Measurements from ENCODE around the gene GIMAP5. TPM values are rescaled to one million over a fixed set of nuclear protein-coding genes. Genes with fewer than 3 reads are reported as not detected.
A peak's percentile ranks its signal among the peaks of the same experiment; 100 is the strongest.

Gene GIMAP5
- total RNA-seq: 0.16 and 0.54 TPM in 2 replicates

GRCh38 chr7:150737265-150738055, at the start of gene GIMAP5:
Gene GIMAP5 (plus strand): TSS chr7:150737418. CDS start chr7:150740885, 3,467 bp downstream.
- TF ChIP-seq CTCF (IDR thresholded peaks at IDR 0.05): no peak
- H3K4me1 Mint-ChIP-seq: peaks cover 7% of the 10 kb centered on the region
- H3K4me3 Mint-ChIP-seq: peak within 1 kb of the TSS; percentile 36
- no peak within 1 kb of the TSS for H3K27ac Mint-ChIP-seq
- ChIA-PET CTCF (no interaction called here), POLR2A (no interaction called here)
- intact Hi-C loops (cut with micrococcal nuclease): no loop called here
- ATAC-seq (ENCODE audit: low read depth) (no peak), DNase-seq (no peak)
- H3K27me3 Mint-ChIP-seq: peaks cover 22% of the 10 kb centered on the region
- no peaks in the 10 kb centered on the region for H3K36me3 Mint-ChIP-seq (ENCODE audit: low read depth)
- H3K9me3 Mint-ChIP-seq: no peaks in the 10 kb centered on the region

- ChIA-PET POLR2A (no interaction called here), CTCF (no interaction called here)
- ATAC-seq (ENCODE audit: low read depth) (no peak), DNase-seq (no peak)
- Mint-ChIP-seq H3K27me3 (no peaks in the 10 kb centered on the region), H3K4me1 (peaks cover 28% of the 10 kb centered on the region), H3K27ac (no peak overlapping the region), H3K9me3 (peaks cover 9% of the 10 kb centered on the region), H3K36me3 (ENCODE audit: low read depth) (peaks cover 65% of the 10 kb centered on the region), H3K4me3 (no peak overlapping the region)
- intact Hi-C loops (cut with micrococcal nuclease): loop anchor here (10.0 kb wide), 1 partner anchor 244 kb away; no protein-coding TSS in a partner anchor
- TF ChIP-seq CTCF (IDR thresholded peaks at IDR 0.05): no peak
Observed at GRCh38 chr7:150688630-150689029, 48.6 kb upstream of the GIMAP5 start.

DNA sequence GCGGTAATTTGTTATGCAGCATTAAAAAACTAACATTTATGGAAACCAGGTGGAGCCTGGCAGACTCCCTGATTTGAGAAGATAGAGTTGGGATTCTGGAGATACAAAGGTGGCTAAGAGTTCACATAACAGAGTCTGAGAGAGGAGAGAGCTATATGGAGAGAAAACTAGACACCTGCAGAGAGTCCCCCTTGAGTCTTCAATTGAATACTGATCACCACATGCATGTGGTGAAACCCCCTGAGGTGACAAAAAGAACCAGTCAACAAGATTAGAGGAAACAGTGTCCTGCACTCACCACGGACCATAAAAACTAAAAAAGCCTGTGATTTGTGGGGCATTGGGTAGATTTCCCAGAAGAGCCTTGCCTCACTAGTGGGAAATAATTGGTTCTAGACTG, 41.6 kb upstream of the GIMAP5 start:
- Mint-ChIP-seq H3K36me3 (ENCODE audit: low read depth) (peaks cover 32% of the 10 kb centered on the region), H3K4me1 (no peaks in the 10 kb centered on the region), H3K27me3 (no peaks in the 10 kb centered on the region), H3K9me3 (peaks cover 52% of the 10 kb centered on the region), H3K27ac (no peak overlapping the region), H3K4me3 (no peak overlapping the region)
- intact Hi-C loops (cut with micrococcal nuclease): no loop called here
- TF ChIP-seq CTCF (IDR thresholded peaks at IDR 0.05): no peak
- ATAC-seq (ENCODE audit: low read depth): no peak
- DNase-seq: no peak
- POLR2A ChIA-PET: no interaction called here
- CTCF ChIA-PET: no interaction called here

GRCh38 chr7:150703209-150703608, 34.0 kb upstream of the GIMAP5 start:
- peaks cover 52% of the 10 kb centered on the region for H3K9me3 Mint-ChIP-seq
- intact Hi-C loops (cut with micrococcal nuclease): no loop called here
- peaks cover 9% of the 10 kb centered on the region for H3K36me3 Mint-ChIP-seq (ENCODE audit: low read depth)
- H3K27me3 Mint-ChIP-seq: no peaks in the 10 kb centered on the region
- ChIA-PET POLR2A (no interaction called here), CTCF (no interaction called here)
- H3K27ac Mint-ChIP-seq: no peak overlapping the region
- no peak overlapping the region for H3K4me3 Mint-ChIP-seq
- no peak for TF ChIP-seq CTCF (IDR thresholded peaks at IDR 0.05)
- H3K4me1 Mint-ChIP-seq: no peaks in the 10 kb centered on the region
- DNase-seq (no peak), ATAC-seq (ENCODE audit: low read depth) (no peak)

DNA sequence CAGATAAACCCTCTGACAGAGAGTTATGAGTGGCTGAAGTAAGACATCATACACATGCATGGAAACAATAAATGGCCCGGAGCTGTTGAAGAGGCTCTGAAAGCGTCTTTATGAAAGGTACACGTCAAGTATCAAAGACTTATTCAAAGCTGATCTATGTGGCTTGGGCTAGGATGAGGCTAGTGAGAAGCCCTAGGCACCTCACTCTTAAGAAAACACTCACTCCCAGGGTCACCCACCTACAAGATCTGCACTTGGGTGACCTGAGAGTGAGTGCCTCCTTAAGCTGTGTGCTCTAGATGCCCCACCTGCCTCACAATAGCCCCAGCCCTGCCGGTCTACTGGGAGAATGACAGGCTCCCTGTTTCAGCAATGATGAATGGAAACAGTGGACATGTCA, 21.9 kb upstream of the GIMAP5 start:
- Mint-ChIP-seq H3K4me3 (no peak overlapping the region), H3K36me3 (ENCODE audit: low read depth) (no peaks in the 10 kb centered on the region), H3K9me3 (peaks cover 13% of the 10 kb centered on the region), H3K27me3 (no peaks in the 10 kb centered on the region), H3K4me1 (peaks cover 17% of the 10 kb centered on the region), H3K27ac (no peak overlapping the region)
- intact Hi-C loops (cut with micrococcal nuclease): no loop called here
- ChIA-PET CTCF (no interaction called here), POLR2A (interaction anchor here (1.2 kb wide), 1 partner anchor 30 kb away, joined by 5 read pairs; the partner anchor contains the start of gene GIMAP2)
- no peak for ATAC-seq (ENCODE audit: low read depth)
- TF ChIP-seq CTCF (IDR thresholded peaks at IDR 0.05): no peak
- DNase-seq: no peak
